Activated CD8-positive, alpha-beta memory T cell treated with anti-CD3 and anti-CD28 coated beads, Interleukin-2, amount 50 U/mL, for 1 hour (primary cell): Measurements from ENCODE around the gene SLIRP.
"Not testable (repeated sequence)": the region's sequence is repeated elsewhere in the genome, so short reads cannot be mapped to it uniquely, and the experiment has no call there.

Experiments
- DNase-seq: peaks from one replicate; pipeline ENCODE4 v3.0.0-alpha.2; 2020; ENCODE audit errors: extremely low read depth

The SLIRP gene

DNA sequence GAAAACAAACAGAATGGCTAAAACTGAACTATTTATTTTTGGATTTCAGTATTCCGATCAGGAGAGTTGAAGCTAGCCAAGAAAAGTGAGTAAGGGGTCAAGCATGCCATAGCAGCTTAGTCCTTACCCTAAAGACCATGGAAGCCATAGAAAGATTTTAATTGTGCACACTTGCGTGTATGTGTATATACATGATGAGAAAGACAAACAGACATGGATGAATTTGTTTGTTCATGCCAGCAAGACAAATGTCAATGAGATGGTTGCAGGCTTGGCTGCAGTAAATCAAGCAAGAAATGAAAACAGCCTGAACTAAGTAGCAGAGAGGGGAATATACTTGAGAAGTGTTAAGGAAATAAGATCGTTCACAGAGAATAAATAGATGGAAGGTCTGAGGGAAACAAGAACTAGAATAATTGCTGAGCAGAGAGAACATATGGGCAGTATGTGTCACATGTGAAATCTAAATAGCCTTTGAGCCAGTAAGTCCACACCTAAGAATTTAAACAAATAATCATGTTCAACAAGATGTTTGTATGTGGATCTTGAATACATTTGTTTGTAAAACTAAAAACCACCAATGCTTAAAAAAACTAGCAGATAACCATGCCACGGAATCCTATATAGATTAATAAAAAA is 38.3 kb downstream of the SLIRP start:
- no peak for DNase-seq

DNA sequence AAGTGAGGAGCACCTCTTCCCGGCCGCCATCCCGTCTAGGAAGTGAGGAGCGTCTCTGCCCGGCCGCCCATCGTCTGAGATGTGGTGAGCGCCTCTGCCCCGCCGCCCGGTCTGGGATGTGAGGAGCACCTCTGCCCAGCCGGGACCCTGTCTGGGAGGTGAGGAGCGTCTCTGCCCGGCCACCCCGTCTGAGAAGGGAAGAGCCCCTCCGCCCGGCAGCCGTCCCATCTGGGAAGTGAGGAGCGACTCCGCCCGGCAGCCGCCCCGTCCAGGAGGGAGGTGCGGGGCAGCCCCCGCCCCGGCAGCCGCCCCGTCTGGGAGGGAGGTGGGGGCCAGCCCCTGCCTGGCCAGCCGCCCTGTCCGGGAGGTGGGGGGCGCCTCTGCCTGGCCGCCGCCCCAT is 39.5 kb downstream of the SLIRP start:
- DNase-seq: not testable (repeated sequence)

DNA sequence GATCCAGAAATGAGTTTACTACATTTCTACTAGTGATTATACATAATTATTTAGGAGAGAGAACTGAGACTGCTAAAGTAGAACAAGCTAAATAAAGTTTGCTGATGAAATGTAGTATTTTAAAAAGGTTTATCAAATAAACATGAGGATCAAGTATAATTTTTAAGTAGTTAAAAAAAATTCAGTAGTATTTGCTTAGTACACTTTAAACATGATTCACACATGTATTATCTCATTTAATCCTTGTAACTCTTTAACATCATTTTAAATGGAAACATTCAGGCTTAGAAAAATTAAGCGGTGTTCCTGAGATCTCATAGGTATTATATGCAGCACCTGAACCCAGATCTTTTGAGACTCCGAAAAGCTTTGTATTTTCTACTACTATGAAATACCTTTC is 44.4 kb downstream of the SLIRP start:
- DNase-seq: no peak

DNA sequence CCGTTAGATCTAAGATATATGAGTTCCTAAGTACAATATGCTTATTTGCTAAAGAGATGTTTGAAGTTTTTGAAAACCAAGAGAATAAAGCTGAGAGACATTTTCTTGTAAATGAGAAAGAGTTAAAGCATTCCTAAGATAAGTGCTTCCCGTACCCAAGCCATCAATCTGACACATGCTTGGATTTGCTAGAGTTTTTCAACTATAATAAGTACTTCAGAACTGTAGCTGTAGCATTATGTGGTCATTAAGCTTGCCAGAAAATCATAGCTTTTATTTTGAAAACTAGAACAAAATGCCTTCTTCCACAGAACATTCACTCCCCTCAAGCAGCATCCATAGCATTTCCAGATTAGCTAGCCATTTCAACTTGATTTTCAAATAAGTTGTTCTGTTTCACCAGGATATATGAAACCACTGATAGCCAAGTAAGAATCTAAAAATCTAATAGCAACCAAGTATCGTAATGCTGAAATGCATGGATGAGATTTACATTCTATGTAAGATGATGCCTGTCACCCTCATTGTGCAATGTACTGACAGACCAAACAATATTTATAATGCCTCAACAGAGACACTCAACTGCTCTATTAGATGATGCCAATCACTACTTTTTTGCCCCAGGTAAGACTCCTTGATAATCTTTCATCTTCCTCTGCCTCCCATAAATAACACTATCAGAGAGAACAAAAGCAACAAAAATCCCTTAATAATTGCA is 45.1 kb downstream of the SLIRP start:
- DNase-seq: no peak

DNA sequence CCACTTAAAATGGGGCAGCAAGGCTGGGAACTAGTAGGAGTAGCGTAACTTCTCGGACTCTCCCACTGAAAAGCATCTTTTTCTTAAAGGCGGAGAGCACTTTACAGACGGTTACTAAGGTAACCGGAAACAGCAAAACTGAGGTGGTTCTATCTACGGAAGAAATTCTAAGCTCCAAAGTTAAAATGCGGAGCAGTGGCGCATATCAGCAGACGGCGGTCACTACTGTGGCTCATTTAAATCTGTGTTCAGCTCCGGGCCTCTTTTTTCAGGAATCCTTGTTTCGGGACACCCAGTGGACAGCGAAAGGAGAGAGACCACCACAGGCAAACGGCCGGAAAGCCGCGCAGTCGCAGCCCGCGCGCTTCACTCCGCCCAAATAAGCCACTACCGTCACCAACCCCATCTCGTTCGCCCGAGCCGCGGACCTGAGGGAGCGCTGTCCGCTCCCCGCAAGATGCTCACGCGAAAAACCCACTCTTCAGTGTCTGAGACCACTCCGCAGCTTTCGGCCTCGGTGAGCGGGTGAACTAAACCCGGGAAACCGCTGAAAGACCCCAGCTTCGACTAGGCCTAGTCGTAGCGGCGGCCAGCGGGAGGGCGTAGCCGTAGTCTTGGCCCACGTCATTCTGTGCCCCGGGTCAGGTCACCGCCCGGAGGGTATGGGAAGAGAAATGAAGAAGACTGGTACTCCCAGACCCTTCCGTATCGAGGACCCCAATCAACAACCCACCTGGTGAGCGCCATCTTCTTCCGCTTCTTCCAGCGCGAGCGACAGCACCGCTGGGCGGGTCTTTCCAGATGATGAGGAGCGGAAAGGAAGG is 52.7 kb downstream of the SLIRP start, which contains the start of gene SNW1:
SNW1 (minus strand) TSS at position 776 of the 824 bp plus-strand sequence; CDS start at position 747, 29 bp downstream.
- peak; percentile 78 for DNase-seq

DNA sequence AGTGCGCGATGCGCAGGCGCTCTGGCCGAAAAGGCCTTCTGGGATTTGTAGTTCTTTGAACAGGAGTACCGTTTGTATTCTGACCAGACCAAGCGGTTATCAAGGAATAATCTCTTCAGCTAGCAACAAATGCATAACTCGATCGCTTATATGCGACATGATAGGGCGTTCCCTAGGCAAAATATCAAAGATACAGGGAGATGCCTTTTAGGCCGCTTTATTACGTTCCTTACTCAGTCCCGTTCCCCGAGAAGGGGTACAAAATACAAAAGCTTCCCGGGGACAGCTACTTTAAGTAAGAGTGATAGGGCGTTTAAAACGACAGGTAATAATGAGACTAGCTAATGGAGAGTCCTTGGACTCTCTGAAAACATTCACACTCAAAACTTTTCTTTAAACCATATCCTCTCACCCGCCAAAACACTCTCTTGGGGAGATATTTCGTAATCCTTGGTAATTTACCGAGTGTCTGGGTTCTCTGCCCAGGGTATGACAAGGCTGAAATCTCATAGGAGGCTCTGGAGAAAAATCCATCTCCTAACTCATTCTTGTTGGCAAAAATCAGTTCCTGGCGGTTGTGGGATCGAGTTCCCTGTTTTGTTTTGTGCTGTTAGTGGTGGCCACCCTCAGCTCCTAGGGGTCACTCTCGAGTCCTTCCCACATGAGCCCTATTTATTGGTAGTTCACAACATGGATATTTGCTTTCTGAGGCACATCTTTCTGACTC is 53.5 kb downstream of the SLIRP start:
- DNase-seq: no peak

DNA sequence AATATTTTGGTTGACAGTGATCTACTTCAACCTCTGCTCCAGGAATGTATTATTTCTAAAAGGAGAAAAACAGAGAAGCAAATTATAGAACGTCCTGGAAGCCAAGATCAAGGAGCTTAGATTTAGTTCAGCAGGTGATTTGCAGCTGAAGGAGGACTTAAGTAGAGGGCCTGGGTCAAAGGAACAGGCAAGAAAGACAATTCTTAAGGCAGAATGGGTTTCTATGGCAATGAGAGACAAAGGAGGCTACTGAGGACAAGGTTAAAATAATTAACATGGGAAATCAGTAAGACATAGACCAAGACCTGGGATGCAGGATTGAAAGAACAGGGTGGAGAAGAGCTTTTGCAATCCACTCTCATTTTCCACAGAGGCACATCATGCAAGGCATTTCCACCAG is 55.4 kb downstream of the SLIRP start:
- DNase-seq: no peak

DNA sequence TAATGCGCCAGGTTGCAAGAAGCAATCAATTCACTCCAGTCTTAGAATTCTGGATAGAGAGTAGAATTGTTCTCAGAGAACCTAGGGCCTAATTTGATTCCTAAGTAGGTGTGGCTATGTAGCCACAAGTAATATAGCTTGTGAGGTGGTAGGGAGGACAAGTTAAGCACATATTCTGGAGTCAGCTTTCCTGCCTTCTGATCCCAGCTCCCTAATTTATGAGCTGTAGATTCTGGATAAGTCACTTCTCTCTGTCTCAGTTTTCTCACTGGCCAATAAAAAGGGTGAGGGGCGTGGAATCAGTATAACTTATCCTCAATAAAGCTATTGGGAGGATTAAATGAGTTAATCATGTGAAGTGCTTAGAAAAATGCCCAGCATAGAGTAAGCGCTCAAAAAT is 56.1 kb downstream of the SLIRP start:
- no peak for DNase-seq
